NCI-H2081 treated with DMSO at 0.1 percent for 48 hours (cell line): ENCODE measurements around the gene PANX2.

ENCODE experiments used
- DNase-seq: peaks from one replicate; lab custom pipeline; 2025; lab: John Stamatoyannopoulos, UW

PANX2 gene

DNA sequence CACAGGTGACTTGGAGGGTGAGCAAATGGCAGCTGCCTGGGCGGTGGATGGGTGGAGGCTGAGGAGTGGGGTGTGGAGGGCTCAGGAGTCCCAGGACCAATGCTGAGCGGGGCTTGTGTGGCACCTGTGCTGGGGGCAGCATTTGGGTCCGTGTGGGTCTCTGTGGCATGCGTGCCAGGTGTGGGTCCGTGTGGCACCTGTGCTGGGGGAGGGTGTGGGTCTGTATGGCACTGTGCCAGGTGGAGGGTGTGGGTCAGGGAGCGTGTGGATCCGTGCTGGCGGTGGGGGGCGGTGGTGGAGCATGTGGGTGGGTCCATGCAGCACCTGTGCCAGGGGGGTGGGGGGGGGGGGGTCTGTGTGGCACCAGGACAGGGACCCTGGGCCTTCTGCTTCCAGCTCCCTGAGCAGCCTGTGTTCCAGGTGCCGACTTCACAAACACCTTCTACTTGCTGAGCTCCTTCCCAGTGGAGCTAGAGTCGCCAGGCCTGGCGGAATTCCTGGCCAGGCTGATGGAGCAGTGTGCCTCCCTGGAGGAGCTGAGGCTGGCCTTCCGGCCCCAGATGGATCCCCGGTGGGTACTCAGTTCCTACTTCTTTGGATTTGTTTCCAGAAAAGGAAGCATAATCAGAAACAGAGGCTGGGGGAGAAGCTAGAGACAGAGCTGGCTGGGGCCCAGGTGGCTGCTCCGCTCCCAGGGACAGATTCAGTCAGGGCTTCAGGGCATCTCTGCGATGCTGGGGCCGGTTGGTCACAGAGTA lies 44.9 kb downstream of the PANX2 start:
- no peak for DNase-seq

DNA sequence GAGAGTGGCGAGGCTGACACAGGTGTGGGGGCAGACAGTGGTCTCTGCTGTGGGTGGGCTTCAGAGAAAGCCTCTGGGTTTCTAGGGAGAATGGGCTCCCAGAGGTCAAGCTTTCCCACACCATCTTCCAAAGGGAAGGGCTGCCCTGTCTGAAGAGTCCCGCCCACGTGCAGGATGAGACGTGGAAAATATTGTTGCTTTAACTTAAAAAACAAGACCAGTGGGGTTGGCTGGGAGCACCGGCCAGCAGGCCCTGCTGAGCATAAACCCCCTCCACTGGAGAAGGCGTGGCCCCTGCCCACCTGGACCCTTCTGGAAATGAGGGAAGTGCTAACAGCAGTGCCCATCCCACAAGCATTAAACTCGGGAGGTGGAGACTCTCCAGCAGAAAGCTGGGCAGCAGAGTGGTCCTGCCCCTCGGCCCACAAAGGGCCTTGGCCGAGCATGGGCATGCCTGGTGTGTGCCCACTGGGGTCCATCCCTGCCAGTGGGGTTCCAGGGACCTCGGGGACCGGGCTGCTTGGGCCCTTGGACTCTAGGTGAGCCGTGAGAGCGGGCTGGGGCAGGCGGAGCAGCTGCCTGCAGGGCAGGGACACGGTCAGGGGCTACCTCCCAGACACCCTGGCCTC lies 45.6 kb downstream of the PANX2 start:
- DNase-seq = no peak

DNA sequence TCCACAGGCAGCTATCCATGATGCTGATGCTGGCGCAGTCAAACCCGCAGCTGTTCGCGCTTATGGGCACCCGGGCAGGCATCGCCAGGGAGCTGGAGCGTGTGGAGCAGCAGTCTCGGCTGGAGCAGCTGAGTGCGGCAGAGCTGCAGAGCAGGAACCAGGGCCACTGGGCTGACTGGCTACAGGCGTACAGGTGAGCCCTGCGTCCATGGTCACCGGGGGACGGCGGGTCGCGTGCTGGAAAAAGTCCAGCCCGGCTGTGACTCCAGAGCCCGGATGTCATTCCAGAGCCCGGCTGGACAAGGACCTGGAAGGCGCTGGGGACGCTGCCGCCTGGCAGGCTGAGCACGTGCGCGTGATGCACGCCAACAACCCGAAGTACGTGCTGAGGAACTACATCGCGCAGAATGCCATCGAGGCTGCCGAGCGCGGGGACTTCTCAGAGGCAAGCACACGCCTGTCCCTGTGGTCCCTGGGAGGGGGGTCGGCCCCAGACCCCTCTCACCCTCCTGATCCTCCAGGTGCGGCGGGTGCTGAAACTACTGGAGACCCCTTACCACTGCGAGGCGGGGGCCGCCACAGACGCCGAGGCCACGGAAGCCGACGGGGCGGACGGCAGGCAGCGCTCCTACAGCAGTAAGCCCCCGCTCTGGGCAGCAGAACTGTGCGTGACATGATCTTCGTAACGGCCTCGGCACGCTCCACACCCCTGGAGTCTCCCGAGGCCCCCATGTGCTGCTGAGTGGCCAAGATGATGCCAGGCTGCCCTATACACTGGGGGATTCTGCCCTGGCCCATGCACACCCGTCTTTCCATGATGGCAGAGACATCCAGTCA lies 46.4 kb downstream of the PANX2 start:
- no peak for DNase-seq

DNA sequence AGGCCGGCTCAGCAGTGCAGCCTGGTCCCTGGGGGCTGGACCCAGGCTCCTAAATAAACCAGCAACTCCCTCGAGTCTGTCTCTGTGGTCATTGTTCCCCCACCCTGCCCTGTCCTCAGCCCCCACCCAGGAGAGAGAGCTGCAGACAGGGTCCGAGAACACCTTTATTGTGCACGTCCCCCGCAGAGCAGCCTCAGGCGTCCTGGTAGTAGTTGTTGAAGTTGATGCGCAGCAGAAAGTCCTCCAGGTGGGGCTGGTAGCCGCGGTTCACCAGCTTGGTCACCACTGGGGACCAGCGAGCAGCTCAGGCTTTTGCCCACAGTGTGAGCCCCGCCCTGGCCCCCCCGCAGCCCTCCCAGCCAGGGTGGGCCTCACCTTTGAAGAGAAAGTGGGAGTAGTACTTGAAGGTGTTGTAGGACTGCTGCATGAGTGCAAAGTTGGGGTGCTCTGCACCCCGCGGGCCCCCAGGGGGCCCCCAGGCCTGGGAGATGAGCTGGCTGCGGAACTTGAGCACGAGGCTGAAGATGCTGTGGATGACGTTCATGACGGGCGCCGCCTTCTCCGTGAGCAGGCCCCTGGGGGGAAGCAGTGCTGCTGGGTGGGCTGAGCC lies 47.1 kb downstream of the PANX2 start:
- DNase-seq = no peak

DNA sequence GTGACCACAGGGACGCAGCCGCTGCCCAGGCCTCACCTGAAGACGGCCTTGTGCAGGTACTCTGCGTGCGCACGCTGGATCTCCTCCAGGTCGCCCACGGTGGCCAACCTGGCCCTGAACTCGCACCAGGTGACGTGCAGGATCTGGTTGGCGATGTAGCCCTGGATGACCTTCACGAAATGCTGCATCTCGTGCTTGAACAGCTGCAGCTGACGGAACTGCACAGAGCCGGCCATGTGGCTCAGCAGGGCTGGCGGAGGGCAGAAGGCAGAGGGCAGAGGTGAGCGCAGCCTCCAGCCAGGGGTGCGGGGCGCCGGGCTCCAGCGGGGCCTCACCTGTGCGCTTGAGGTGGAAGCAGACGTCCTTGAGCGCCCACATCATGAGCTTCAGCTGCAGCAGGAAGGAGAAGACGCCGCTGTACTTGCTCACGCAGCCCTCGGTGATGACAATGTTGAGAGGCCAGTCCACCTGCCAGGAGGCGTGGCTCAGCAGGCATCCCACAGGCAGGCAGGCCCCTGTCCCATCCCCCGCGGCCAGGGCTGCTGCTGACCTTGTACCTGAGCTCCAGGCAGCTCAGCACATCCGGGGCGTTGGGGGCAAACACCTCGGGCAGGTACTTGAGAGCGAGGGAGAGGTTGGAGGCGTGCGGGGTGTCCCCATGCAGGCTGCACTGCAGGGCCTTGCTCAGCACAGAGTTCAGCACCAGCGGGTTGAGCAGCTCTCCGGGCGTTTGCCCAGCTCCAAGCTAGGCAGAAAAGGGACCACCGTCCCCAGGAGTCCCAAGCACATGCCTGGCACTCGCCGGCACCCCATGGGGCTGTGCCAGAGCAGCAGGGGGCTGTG lies 47.8 kb downstream of the PANX2 start:
- no peak for DNase-seq

DNA sequence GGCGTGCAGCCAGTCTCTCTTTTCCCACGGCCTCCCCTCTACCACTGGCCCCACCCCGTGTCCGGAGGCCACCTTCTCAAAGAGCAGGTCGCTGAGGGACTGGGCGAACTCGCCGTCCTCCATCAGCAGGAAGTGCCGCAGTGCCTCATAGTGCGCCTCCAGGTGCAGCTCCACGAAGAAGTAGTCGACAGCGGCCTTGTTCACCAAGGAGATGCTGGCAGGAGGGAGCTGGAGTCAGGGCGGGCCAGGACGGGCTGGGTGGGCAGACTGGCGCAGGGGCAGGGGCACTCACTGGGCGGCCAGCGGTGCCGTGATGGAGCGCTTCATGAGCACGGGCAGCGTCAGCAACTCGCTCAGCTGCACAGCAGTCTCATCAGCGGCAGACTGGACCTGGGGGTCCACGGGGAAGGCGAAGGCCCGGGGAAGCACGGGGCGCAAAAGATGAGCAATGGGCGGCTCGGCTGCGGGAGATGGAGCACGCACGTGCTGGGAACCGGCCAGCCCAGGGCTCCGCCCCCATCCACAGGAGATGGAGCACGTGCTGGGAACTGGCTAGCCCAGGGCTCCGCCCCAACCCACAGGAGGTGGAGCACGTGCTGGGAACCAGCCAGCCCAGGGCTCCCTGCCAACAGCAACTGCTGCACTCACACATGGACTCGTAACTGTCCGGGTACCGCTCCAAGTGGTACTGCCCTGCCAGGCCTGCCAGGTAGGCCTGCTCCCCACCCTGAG lies 48.6 kb downstream of the PANX2 start:
- DNase-seq = no peak

DNA sequence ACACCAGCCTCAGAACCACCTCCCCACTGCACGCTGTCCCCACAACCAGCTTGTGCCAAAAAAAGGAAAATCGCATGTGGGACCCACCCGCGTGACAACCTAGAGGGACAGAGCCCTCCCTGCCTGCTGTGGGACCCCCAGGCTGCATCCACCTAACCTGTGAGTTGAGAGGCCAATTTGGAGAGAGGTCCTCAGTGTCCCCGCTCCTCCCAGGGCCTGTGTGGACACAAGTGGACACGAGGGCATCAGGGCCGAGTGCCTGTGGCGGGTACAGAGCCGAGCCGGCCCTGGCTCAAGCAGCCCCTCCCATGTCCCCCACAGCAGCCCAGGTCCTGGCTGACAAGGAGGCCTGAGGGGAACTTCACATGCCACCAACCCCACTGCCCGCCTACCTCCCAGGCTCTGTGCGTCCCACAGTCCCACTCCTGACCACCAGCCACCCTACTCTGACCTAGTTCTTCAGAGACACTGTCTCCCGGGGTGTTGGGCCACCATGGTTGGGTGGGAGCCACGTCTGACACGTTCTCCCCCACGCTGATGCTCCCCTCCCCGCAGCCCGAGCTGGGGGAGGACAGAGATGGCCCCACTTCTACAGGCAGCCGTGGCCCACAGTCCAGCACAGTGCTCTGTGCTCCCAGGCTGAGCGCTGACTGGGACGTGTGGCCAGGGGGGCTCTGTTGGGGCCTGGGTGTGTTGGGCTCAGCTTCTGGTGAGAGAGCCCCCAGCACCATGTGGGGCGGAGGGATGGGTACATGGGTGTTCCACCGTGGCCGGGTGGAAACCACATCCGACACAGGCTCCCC lies 49.5 kb downstream of the PANX2 start:
- DNase-seq = no peak

DNA sequence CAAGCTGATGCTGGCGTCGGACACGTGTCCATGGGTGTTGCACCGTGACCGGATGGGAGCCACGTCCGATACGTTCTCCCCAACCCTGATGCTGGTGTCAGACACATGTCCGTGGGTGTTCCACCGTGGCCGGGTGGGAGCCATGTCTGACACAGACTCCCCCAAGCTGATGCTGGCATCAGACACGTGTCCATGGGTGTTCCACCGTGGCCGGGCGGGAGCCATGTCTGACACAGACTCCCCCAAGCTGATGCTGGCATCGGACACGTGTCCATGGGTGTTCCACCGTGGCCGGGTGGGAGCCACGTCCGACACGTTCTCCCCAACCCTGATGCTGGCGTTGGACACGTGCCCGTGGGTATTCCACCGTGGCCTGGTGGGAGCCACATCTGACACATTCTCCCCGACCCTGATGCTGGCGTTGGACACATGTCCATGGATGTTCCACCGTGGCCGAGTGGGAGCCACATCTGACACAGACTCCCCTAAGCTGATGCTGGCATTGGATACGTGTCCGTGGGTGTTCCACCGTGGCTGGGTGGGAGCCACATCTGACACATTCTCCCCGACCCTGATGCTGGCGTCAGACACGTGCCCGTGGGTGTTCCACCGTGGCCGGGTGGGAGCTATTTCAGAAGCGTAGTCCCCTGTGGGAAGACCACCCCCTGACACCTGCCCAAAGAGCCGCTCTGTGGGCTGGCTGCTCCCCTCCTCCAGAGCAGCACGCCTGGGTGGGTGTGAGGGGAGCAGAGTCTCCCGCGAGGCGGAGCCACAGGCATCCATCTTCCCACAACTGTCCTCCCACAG lies 50.3 kb downstream of the PANX2 start:
- DNase-seq = no peak

DNA sequence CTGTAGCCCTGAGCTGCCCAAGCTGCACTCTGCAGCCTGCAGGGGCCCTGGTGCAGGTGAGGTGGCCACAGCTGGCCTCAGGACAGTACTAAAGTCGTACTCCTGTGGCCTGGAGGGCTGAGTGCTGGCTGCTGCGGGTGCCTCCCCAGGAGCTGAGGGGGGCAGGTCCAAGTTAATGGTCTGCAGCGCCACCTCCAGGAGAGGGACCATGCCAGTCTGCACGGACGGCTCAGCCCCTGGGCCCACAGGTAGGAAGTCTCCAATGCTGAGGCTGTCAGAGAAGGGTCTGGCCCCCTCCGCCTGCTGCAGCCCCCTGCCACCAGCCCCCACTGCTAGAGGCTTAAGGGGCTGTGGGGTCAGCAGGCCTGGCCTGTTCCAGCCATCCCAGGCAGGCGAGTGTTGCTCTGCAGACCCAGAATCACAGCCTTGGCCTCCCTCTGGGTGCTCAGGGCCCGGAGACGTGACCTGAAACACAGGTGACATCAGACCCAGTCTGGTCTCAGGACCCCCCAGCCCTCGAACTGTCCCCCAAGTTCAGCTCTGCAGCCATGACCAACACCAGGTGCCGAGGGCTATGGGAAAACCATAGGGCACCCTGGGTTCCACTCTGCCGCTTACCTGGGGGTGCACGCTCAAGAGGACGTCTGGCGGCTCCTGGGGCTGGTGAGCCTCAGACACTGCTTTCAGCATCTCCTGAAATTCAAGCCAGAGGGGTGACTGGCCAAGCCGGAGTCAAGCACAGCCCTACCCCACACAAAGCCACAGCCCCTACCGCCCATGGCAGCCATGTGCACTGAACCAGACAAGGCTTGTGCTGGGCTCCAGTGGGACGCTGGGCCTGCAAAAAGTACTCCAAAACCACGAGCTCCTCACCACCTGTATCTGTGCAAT lies 51.1 kb downstream of the PANX2 start:
- no peak for DNase-seq

DNA sequence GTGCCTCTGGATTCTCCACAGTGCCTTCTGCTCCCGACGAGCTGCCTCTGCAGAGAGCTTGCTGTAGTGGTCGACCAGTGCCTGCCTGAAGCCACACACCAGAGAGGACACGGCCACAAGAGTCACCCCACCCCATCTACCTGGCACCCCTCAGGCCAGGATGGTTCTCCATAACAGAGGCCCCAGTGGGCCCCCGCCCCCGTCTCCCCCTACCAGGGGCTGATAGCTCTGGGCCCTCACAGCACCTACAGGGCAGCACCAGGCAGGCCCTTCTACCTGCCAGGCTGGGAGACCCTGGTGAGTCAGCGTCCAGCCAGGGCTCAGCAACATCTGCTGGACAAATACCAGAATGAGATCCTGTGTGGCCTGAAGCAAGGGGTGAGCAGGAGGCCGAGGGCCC lies 52.0 kb downstream of the PANX2 start:
- DNase-seq = no peak

DNA sequence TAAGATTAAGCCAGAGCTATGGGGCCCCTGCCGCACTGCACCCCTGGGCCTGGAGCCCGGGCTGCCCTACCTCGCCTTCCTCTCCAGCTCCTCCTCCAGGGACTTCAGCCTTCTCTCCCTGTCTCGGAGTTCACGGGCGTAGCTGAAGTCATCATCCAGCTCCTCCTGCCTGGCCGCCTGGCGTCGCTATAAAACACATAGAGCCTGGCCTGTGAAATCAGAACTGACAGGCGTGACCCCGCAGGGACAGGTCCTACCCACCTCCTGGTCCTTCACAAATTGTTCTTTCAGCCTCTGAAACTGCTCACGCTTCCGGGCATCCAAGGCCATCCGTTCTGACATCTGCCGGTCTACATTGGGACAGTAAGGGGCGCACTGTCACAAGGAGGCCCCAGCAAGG lies 53.5 kb downstream of the PANX2 start:
- no peak for DNase-seq

DNA sequence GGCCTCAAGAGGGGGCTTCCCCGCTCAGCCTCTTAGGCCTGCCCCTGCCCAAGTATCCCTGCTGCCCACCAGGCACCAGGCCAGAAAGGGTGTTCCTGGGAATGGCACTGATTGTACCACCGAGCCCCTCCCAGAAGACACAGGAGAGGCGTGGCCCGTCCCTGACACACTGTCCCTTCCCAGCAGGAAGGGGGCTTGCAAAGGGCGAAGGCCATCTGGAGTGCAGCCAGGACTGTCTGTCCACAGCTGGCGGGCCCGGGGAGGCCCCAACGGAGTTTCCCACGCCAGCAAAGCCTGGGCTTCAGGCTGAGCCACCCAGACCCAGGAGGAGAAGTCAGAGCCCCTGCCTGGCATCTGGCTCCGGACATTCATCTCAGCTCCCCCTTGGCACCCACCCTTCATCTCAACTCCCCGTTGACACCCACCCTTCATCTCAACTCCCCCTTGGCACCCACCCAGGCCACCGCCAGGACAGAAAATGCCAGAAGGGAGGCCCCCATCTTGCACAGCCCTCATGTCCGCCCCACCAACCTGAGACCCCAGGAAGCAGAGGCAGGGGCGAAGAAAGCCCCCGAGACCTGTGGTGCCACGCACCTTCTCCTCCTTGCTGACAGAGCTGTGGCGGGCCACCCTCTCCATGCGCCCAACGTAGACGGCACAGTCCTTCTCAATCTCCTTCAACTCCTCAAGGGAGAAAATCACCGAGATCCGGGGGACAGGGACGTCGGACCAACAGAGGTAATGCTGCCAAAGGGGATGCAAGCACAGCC lies 54.9 kb downstream of the PANX2 start:
- DNase-seq = no peak

DNA sequence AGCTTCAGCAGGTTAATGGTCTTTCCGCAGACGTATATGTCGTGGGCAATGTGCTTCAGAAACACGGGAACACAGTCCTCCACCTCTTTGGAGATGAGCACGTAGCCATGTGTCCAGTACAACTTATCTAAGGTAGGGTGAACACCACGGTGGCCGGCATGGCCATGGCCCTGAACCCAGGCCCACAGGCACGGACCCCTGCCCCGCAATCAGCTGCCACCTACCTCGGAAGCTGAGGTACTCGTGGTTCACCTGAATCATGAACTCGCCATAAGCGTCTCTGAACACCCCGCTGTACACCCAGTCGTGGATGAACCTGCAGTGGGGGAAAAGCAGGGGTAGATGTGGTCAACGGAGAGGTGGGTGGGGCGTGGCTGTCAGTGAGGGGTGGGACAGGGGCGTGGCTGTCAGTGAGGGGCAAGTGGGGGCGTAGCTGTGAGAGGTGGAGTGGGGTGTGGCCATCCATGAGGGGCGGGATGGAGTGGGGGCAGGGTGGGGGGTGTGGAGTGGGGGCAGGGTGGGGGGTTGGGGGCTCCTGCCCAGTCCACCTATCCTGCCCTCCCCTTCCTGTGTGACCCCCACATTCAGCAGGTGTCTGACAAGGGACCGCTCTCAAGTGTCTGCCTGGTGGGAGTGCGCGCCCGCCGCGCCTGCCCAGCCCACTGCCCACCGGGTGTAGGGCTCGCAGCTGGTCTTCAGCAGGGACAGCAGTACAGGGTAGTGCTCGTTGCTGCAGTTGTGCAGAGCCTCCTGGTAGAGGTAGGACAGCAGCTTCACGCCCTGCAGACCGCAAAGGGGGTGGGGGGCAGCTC lies 55.7 kb downstream of the PANX2 start:
- DNase-seq = no peak

DNA sequence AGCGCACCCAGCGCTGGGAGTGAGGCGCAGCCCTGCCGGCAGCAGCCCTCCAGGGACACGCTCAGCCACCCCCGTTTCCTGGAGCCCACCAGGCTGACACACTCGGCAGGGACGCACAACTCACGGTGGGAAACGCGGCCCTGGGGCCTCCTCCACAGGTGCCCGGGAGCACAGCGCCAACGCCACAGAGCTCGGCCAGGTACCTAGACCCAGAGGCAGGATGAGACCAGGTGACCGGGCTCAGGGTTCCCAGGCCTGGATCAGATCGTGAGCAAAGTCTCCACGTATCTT lies 56.3 kb downstream of the PANX2 start:
- DNase-seq = no peak

DNA sequence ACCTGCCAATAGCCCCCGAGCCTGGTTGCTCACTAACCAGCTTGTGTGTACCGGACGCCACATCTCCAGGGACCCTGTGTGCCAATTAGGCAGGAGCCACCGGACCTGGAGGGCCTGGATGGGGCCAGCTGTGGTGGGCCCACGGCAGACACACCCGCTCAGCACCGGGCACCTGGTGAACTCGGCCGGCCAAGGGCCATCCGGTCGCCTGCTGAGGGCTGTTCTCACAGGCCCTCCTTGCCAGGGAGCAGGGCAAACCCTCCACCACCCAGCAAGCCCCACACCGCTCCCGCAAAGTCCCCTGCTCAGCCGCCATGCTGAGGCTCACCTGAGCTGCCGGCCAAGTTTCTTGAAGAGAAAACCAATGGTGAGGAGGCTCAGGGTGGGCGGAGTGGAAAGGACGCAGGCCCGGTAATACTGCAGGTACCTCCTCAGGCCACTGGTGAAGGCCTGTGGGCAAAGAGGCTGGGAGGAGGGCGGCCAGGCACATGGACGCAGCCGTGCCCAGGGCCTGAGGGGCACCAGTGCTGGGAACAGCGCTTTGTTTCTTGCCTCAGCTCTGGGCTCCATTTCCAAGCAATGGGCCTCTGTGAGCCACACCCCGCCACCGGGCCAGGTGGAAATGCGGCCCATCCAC lies 57.2 kb downstream of the PANX2 start:
- DNase-seq = no peak

DNA sequence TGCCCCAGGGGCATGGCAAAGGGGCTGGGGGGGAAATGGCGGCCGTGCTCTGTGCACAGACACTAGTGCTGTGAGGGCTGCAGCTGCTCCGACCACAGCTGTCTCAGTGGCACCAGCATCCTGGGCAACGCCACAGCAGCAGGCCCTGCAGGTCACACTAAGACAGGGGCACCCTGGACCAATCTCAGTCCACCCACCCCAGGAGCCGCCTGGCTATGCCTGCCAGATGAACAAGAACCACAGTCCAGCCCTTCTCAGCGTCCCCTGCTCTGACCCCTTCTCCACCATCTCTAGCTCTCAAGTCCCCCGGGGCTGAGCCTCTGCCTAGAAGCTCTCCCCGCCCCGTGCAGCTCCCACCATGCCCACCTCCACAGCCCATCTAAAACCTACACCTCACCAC lies 57.8 kb downstream of the PANX2 start:
- DNase-seq = no peak
